SKM-1 (cell line): ENCODE measurements around the gene GAS7.

Experiments
- DNase-seq: peaks from one replicate; lab custom pipeline; 2025; ENCODE audit not compliant: unreplicated experiment; lab: John Stamatoyannopoulos, UW

The GAS7 gene

GRCh38 chr17:10198509-10199249, at the start of gene GAS7:
TSS of gene GAS7 (minus strand) at chr17:10198606.
- no peak for DNase-seq

GRCh38 chr17:10247810-10248209, 49.4 kb upstream of the GAS7 start:
- no peak for DNase-seq

GRCh38 chr17:10243883-10244844, 45.8 kb upstream of the GAS7 start:
- no peak for DNase-seq

DNA sequence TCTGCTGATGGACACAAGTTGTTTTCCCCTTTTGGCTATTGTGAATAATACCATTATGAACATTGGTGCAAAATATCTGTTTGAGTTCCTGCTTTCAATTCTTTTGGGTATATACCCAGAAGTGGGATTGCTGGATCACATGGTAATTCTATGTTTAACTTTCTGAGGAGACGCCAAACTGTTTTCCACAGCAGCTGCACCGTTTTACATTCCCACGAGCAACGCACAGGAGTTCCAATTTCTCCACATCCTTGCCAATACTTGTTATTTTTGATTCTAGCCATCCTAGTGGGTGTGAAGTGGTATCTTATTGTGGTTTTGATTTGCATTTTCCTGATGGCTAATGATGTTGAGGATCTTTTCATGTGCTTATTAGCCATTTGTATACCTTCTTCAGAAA, 43.4 kb upstream of the GAS7 start:
- DNase-seq, result no peak

DNA sequence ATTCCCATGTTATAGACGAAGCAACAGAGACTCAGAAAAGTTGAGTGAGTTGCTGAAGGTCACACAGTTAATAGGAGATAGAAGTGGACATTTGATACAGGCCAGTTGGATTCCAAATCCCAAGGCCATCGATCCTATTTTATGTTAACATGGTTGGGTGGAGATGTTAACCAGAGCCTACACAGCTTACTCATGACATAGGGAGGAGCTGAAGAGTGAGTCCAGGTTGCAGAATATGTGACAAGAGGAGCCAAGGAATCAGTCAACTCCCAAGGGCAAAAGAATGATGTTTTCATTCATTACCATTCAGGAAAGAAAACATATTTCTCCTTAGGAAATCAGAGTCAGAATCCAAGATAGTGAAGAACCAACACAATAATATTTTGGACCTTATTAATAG, 40.3 kb upstream of the GAS7 start:
- no peak for DNase-seq

- DNase-seq, result no peak
Observed at GRCh38 chr17:10234033-10234432, 35.6 kb upstream of the GAS7 start.

DNA sequence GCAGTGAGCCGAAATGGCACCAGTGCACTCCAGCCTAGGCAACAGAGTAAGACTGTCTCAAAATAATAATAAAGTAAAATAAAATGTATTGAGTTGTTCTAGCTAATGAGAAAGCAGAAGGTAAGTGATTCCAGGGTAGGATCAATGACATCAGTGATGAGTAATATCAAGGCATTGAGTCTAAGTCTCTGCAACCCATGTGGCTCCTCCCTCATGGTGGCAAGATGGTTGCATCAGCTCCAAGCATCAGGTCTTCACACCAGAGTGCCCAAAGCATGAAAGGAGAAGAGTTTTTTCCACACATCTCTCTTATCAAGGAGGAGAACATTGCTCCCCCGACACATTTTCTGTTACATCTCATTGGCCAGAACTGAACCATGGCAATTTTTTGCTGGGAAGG, 34.8 kb upstream of the GAS7 start:
- no peak for DNase-seq

DNA sequence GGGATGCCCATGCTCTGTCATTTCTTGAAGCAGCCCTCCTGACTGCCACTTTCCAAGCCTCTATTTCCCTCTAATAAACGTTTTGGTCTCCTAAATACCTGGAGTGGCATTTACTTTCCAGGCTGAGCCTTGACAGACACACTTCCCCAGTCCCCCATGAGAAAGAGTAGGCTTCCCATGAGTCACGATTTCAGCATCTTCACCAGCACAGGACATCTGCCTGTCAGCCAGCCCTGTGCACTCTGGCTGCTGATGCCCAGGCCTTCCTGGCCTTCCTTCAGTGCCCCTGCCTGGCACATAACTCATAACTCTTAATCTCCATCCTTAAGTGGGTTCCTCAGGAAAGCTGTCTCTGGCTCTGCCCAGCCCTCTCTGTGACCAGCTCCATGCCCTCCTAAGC, 30.8 kb upstream of the GAS7 start:
- DNase-seq, result no peak

DNA sequence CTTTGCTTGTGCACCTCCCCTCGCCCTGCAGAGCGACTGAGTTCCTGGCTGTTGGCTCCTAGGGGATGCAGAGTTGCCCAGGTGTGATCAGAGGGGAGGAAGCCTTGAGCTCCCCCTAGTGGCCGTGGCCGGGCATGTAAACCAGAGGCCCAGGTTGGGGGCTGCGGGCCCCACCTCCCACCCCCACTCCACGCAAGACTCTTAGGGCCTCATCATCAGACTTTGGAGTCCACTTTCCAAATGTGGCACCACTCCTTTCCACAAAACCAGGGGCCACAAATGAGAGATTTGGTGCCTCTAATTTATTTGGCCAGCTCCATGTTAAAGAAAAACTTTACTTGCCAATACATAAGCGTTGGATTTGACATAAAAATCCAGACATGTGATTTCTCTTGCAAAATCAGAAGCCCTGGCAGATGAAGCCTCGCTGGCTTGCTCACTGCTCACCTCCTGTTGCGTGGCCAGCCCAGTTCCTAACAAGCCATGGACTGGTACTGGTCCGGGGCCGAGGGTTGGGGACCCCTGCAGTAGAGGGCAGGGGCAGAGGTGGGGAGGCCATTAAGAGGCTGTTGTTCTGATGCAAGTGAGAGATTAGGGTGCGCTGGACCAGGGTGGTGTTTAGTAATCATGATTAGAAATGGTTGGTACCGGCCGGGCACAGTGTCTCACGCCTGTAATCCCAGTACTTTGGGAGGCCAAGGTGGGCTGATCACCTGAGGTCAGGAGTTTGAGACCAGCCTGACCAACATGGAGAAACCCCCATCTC, 28.7 kb upstream of the GAS7 start:
- no peak for DNase-seq

DNA sequence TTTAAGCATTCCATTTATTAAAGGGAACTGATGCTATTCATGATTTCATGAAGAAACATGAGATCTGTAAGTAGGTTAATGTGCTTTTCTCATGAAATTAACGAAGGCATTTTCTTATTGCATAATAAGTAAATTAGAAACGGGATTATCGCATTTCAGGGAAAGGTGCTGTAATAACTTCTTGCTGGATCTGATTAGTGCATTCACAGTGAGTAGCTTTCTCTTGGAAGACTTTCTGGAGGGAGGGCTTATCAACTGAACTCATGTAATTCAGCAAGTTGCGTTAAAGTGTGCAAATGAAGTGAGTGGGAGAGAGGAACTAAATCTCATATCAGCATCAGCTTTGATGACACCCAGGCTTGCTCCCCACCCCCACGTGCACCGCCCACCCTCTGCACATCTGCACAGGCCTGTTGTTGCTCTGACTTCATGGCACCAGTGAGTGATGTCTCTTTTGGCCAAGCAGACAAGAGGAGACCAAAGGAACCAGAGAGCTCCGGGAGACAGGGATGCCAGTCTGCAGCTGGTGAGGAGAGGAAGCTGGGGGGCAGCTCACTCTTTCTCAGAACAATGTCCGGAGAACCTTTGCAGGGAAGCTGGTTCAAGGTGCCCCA, 26.3 kb upstream of the GAS7 start:
- DNase-seq, result no peak

GRCh38 chr17:10219193-10219592, 20.8 kb upstream of the GAS7 start:
- no peak for DNase-seq

DNA sequence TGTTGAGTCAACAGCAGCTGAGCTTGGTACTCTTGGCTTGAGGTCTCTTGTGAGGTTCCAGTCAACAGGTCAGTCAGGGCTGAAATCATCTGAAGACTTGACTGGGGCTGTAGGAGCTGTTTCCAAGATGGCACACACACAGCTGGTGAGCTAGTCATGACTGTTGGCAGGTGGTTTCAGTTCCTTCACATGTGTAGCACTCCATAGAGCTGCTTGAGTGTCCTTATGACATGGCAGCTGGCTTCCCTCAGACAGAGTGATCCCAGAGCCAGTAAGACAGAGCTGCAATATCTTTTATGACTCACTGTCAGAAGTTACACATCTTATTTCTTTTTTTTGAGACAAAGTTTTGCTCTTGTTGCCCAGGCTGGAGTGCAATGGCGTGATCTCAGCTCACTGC, 19.5 kb upstream of the GAS7 start:
- no peak for DNase-seq

- DNase-seq, result no peak
Observed at GRCh38 chr17:10216213-10216938, 18.0 kb upstream of the GAS7 start.

DNA sequence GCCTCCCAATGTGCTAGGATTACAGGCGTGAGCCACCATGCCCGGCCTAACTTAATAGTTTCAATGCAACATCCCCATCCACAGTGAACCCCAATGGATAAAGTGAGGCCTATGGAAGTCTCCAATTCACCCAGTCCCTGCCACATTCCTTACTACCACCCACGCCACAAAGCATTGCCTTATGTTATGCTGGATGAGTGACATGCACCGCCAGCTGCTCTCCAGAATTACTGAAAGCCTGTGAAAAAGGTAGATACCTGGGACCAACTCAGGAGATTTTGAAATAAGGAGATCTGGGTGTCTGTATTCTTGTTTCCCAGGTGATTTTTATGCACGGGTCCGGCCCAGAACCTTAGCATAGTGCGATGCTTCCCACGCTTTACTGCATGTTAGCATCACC, 16.9 kb upstream of the GAS7 start:
- DNase-seq, result no peak

DNA sequence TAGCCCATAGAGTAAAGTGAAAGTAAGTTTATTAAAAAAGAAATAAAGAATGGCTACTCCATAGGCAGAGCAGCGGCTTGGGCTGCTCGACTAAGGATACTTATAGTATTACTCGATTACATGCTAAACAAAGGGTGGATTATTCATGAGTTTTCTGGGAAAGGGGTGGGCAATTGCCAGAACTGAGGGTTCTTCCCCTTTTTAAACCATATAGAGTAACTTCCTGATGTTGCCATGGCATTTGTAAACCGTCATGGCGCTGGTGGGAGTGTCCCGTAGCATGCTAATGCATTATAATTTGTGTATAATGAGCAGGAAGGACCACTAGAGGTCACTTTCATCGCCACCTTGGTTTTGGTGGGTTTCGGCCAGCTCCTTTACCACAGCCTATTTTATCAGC, 13.3 kb upstream of the GAS7 start:
- DNase-seq, result no peak

DNA sequence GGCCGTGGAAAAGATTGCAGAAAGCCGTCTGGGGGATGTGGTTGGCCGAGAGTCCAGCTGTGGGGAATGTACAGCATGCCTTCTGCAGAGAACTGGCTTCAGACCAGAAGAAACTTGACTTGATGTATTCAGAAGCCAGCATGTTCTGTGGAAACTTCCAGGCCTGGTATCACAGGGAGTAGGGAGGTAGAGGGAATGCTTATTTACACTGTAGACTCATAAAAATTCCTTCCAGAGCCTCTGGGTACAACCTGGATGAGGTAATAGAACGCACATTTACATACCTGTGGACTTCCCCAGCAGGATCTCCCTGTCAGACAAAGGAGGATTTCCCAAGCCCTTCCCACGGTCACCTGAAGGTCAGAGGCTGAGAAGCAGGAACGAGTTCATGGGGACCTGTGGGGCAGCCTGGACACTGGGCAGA, 11.8 kb upstream of the GAS7 start:
- no peak for DNase-seq

GRCh38 chr17:10208604-10209193, 10.3 kb upstream of the GAS7 start:
- no peak for DNase-seq

- DNase-seq, result no peak
Observed at GRCh38 chr17:10207153-10207552, 8.7 kb upstream of the GAS7 start.

DNA sequence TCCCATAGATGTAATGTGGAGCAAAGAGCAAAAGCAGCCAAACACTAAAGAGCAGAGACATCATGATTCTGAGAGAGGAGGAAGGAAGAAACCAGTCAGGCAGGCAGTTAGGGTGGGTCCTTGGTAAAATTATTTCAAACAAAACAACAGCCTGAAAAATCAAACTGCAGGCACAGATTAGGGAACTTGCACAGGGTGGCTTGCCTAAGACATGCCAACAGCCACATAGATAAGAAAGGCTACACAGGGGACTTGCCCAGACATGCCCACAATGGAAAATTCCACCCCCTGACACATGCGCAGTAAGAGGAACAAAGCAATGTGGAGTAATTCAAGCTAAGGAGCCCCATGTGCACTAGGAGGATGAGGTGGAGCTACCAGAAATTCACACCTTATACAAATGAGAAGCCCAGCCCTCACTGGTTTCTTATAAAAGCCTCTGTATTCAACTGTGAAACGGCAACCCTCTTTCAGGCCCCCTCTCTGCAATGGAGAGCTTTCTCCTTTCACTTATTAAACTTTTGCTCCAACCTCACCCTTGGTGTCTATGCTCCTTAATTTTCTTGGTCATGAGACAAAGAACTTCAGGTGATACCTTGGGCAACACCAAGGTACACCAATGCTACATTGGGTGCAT, 7.3 kb upstream of the GAS7 start:
- no peak for DNase-seq

- DNase-seq, result no peak
Observed at GRCh38 chr17:10201680-10202079, 3.3 kb upstream of the GAS7 start.
